GM12878 (cell line): ENCODE data around the gene SENP1.

ENCODE experiments used
- ASH2L ChIP-seq: fragments of 300-600, 200-600 bp; sonication (generic); IDR thresholded peaks from 2 replicates; pipeline ENCODE4 v1.6.1; 2017; ENCODE audit warnings: low read depth, mild to moderate bottlenecking, borderline replicate concordance
- CBX5 ChIP-seq: sonication (generic); IDR thresholded peaks from 2 replicates; pipeline ENCODE4 v1.6.1; 2016; ENCODE audit warnings: low read depth, moderate library complexity, mild to moderate bottlenecking, inconsistent platforms
- TF ChIP-seq, protein P1 (sequence below): fragments of 450-650 bp; IDR thresholded peaks from 2 replicates; pipeline ENCODE4 v1.6.1; 2017; ENCODE audit warnings: low read depth, mild to moderate bottlenecking, moderate library complexity
- TF ChIP-seq, protein P2 (sequence below): IDR thresholded peaks from 2 replicates; pipeline ENCODE4 v1.6.1; 2012; ENCODE audit warnings: low read depth, low read length, improper control_type of control experiment

DNA sequence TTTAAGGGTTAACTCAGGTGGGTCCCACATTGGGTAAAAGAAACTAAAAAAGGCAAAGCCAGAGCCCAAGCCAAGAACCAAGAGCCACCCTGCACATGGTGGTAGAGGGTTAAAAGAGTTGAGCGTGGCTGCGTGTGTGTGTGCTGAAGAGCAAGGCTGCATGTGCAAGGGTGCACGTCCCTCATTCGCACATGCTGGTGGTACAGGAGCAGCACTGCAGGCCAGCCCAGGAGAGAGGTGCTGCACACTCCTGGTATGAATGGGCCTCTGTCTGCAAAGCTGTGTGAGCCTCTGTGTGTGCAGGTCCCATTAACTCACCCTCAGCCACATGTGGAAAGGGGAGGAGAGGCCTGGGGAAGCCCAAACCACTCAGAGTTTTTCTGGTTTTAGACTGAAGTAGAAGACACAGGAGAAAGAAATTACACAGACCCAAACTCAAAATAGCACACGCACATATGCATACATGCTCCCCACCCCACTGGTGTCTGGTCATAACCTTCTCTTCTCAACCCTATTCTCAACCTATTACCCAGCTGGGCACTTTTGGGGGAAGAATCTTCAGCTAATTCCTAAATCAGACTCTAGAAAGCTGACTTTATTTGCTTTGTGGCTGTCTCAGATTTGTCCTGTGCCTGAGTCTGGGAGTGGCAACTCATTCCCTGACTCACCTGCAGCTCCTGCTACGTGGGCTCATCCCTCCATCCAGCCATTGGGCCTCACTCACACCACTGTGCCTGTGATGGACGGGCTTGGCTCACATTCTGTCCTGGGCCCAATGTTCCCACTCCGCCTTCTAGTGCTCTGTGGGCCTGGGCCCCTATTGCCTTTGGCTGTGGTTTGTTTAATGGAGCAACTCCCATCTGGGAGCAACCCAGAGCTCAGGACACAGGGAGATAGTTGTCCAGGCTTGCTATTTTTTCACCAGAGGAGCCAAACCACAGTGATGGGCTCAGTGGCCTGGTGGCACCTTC lies 70.8 kb downstream of the SENP1 start:
- TF ChIP-seq ASH2L (no peak), CBX5 (no peak)
- TF ChIP-seq, protein P1, sequence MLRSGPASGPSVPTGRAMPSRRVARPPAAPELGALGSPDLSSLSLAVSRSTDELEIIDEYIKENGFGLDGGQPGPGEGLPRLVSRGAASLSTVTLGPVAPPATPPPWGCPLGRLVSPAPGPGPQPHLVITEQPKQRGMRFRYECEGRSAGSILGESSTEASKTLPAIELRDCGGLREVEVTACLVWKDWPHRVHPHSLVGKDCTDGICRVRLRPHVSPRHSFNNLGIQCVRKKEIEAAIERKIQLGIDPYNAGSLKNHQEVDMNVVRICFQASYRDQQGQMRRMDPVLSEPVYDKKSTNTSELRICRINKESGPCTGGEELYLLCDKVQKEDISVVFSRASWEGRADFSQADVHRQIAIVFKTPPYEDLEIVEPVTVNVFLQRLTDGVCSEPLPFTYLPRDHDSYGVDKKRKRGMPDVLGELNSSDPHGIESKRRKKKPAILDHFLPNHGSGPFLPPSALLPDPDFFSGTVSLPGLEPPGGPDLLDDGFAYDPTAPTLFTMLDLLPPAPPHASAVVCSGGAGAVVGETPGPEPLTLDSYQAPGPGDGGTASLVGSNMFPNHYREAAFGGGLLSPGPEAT: no peak
- TF ChIP-seq, protein P2, sequence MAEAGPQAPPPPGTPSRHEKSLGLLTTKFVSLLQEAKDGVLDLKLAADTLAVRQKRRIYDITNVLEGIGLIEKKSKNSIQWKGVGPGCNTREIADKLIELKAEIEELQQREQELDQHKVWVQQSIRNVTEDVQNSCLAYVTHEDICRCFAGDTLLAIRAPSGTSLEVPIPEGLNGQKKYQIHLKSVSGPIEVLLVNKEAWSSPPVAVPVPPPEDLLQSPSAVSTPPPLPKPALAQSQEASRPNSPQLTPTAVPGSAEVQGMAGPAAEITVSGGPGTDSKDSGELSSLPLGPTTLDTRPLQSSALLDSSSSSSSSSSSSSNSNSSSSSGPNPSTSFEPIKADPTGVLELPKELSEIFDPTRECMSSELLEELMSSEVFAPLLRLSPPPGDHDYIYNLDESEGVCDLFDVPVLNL: no peak
